ENCODE data around the gene NOTO. TPM values are rescaled to one million over a fixed set of nuclear protein-coding genes. Genes with fewer than 3 reads are reported as not detected.
A peak's percentile ranks its signal among the peaks of the same experiment; 100 is the strongest.

The NOTO gene
- total and polyA plus RNA-seq, 2 donors from 2014 or later, result not detected

DNA sequence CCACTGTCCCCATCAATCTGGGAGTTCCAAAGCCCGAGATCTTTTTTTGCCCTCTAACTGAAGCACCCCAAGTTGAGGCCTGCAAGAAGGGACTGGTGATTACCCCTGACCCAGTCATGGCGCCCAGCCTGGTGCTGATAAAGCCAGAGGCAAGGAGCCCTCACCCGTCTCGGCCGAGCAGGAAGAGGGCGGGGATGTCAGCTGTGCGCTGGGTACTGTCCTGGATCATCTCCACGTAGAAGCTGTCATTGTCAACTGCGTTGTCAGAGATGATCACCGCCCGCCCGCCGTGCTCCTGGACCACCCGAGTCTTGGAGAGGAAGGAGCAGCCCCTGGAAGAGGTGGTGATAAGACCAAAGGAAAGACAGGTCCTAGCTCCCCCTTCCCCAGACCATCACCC is 26.3 kb downstream of the NOTO start:
- Histone ChIP-seq H3K4me1 (ENCODE audit: control insufficient read depth in 2 of 3, insufficient read depth in 2 of 3, low read depth in 1 of 3, low read length in 3 of 3) (peaks cover 3 to 9% (median 4%) of the 10 kb centered on the region in 3 donors), H3K36me3 (ENCODE audit: control insufficient read depth in 2 of 3, insufficient read depth in 3 of 3, low read length in 3 of 3) (peaks cover 0 to 31% (median 11%) of the 10 kb centered on the region in 3 donors), H3K27ac (ENCODE audit: low read depth in 2 of 2, low read length in 2 of 2) (no peak overlapping the region), H3K9ac (ENCODE audit: low read length in 3 of 3) (no peak overlapping the region), H3K9me3 (ENCODE audit: control insufficient read depth in 2 of 3, insufficient read depth in 1 of 3, low read length in 3 of 3) (no peaks in the 10 kb centered on the region), H3K27me3 (ENCODE audit: control insufficient read depth, insufficient read depth, low read length) (no peaks in the 10 kb centered on the region), H3K4me3 (ENCODE audit: low read length in 3 of 3) (no peak overlapping the region)
- FAIRE-seq (no peak), DNase-seq (no peak)
- TF ChIP-seq, protein P1, sequence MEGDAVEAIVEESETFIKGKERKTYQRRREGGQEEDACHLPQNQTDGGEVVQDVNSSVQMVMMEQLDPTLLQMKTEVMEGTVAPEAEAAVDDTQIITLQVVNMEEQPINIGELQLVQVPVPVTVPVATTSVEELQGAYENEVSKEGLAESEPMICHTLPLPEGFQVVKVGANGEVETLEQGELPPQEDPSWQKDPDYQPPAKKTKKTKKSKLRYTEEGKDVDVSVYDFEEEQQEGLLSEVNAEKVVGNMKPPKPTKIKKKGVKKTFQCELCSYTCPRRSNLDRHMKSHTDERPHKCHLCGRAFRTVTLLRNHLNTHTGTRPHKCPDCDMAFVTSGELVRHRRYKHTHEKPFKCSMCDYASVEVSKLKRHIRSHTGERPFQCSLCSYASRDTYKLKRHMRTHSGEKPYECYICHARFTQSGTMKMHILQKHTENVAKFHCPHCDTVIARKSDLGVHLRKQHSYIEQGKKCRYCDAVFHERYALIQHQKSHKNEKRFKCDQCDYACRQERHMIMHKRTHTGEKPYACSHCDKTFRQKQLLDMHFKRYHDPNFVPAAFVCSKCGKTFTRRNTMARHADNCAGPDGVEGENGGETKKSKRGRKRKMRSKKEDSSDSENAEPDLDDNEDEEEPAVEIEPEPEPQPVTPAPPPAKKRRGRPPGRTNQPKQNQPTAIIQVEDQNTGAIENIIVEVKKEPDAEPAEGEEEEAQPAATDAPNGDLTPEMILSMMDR (IDR thresholded peaks at IDR 0.05; ENCODE audit: borderline replicate concordance, extremely low read depth, insufficient read depth), result no peak
- intact Hi-C loops (cut with DNase I), result no loop called here

DNA sequence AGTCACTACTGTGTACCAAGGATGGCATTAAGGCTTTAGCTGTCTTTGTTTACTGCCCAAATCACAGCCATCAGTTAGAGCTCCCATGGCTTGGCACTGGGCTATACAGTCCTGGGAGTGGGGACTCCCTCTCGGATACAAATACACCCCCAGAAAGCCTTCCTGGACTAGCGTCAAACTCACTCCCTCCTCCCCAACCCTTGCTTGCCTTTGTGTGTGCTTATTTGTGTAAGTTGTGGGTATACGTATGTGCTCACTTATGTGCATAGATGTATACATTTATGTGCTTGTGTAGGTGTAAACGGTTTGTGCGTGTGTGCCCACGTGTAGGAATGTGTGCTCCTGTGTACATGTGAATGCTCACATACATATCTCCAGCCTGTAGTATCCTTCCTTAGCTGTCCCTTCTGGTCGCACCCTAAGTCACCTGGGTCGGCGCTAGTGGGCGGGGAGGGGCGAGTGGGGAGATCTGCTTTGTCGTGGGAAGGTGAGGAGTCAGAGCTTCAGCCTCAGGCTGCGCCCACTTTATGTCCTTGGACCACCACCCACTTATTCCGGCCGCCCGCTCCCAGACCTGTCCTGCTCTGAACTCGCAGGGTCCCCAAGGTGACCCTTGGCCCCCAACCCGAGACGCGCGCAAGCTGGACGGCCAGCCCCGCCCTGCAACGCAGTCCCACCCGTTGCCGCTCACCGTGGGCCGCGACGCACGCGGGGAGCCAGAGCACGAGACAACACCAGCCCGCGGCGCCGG is 30.2 kb downstream of the NOTO start:
- TF ChIP-seq, protein P1 (IDR thresholded peaks at IDR 0.05; ENCODE audit: borderline replicate concordance, extremely low read depth, insufficient read depth), result no peak
- Histone ChIP-seq H3K9ac (ENCODE audit: low read length in 3 of 3) (peak overlapping the region; percentile 50 to 74 (median 65)), H3K4me3 (ENCODE audit: low read length in 3 of 3) (peak overlapping the region; percentile 50 to 98 (median 86)), H3K9me3 (ENCODE audit: control insufficient read depth in 2 of 3, insufficient read depth in 1 of 3, low read length in 3 of 3) (no peaks in the 10 kb centered on the region), H3K27ac (ENCODE audit: low read depth in 2 of 2, low read length in 2 of 2) (peak overlapping the region; percentile 49 to 51), H3K27me3 (ENCODE audit: control insufficient read depth, insufficient read depth, low read length) (no peaks in the 10 kb centered on the region), H3K36me3 (ENCODE audit: control insufficient read depth in 2 of 3, insufficient read depth in 3 of 3, low read length in 3 of 3) (peaks cover 0 to 19% (median 0%) of the 10 kb centered on the region in 3 donors), H3K4me1 (ENCODE audit: control insufficient read depth in 2 of 3, insufficient read depth in 2 of 3, low read depth in 1 of 3, low read length in 3 of 3) (peaks cover 6 to 20% (median 11%) of the 10 kb centered on the region in 3 donors)
- peak in 2 of 5 donors; percentile 20 to 82 for DNase-seq
- FAIRE-seq, result no peak
- intact Hi-C loops (cut with DNase I), result no loop called here

DNA sequence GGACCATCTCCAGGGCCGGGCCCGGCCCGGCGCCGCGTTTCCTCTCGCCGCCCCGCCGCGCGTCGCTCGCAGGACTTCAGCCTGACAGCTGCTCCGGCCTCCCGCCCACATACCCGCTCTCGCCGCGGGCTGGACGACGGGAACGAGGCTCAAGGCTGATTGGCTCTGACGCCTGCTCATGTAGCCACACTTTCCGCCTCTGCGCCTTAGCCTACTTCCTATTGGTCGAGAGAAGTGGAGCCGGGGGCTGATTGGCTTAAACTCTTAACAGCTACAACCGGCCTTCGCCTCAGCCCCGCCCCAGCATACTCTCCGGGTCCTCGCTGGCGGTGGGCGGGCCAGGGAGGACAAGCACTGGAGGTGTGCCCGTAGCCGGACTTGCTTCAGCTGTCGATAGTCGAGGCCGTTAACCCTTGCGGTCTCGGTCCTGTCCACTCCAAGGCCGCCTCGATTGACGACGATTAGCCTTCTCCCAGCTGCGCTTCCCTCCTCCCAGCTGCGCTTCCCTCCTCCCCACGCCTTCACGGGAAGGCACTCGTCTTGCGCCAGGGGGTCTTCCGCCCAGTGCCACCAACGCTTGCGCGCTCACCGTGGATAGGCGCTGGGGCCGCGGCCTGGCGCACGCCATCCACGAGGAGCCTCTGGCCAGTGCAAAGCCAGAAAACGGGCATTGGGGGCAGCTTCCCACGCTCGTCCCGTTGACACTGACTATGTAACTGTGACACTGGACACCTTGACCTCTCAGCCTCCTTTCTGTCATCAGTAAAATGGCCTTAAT is 31.0 kb downstream of the NOTO start, which contains the start of gene PRADC1:
PRADC1 (minus strand) TSS at position 86 of the 778 bp plus-strand sequence; CDS start at position 7, 79 bp downstream.
- peak; percentile 99 to 100 (median 100) for DNase-seq
- Histone ChIP-seq H3K9me3 (ENCODE audit: control insufficient read depth in 2 of 3, insufficient read depth in 1 of 3, low read length in 3 of 3) (no peaks in the 10 kb centered on the region), H3K27ac (ENCODE audit: low read depth in 2 of 2, low read length in 2 of 2) (peak within 1 kb of the TSS; percentile 89 to 90), H3K9ac (ENCODE audit: low read length in 3 of 3) (peak within 1 kb of the TSS; percentile 85 to 96 (median 87)), H3K4me3 (ENCODE audit: low read length in 3 of 3) (peak within 1 kb of the TSS; percentile 93 to 98 (median 98)), H3K36me3 (ENCODE audit: control insufficient read depth in 2 of 3, insufficient read depth in 3 of 3, low read length in 3 of 3) (peaks cover 0 to 12% (median 0%) of the 10 kb centered on the region in 3 donors), H3K27me3 (ENCODE audit: control insufficient read depth, insufficient read depth, low read length) (no peaks in the 10 kb centered on the region), H3K4me1 (ENCODE audit: control insufficient read depth in 2 of 3, insufficient read depth in 2 of 3, low read depth in 1 of 3, low read length in 3 of 3) (peaks cover 6 to 20% (median 11%) of the 10 kb centered on the region in 3 donors)
- FAIRE-seq, result peak; percentile 96
- TF ChIP-seq, protein P1 (IDR thresholded peaks at IDR 0.05; ENCODE audit: borderline replicate concordance, extremely low read depth, insufficient read depth), result no peak
- intact Hi-C loops (cut with DNase I), result no loop called here

All from kidney (tissue), 14 donors.